Mesothelial cell of epicardium (in vitro differentiated cells): ENCODE data around the gene C14orf180. TPM values are rescaled to one million over a fixed set of nuclear protein-coding genes. Genes with fewer than 3 reads are reported as not detected.
A peak's percentile ranks its signal among the peaks of the same experiment; 100 is the strongest.
"Not testable (repeated sequence)": the region's sequence is repeated elsewhere in the genome, so short reads cannot be mapped to it uniquely, and the experiment has no call there.

Experiments used
- DNase-seq, 2 experiments: peaks; one replicate each; pipeline ENCODE4 v3.0.0; 2021; ENCODE audit warnings: low spot score in 2 of 2; ENCODE audit not compliant: unreplicated experiment in 2 of 2
- H3K27ac Mint-ChIP-seq: 2 replicates; pipeline ENCODE4 v1.8.0; 2021; ENCODE audit warnings: mixed read lengths
- H3K27me3 Mint-ChIP-seq: 2 replicates; pipeline ENCODE4 v1.8.0; 2021; ENCODE audit warnings: low read depth, mixed read lengths
- H3K36me3 Mint-ChIP-seq: 2 replicates; pipeline ENCODE4 v1.8.0; 2021; ENCODE audit warnings: mixed read lengths
- H3K4me1 Mint-ChIP-seq: 2 replicates; pipeline ENCODE4 v1.8.0; 2021; ENCODE audit warnings: mixed read lengths
- H3K4me3 Mint-ChIP-seq: 2 replicates; pipeline ENCODE4 v1.8.0; 2021; ENCODE audit warnings: mild to moderate bottlenecking, moderate library complexity, mixed read lengths
- H3K9me3 Mint-ChIP-seq: 2 replicates; pipeline ENCODE4 v1.8.0; 2021; ENCODE audit warnings: mixed read lengths
- total RNA-seq: library from RNA; stranded (reverse); gene quantifications from 3 replicates; pipeline ENCODE4 v1.2.1, GENCODE V29; 2021
- TF ChIP-seq, protein P1 (sequence below): fragments of 200-600 bp; sonication (generic); IDR thresholded peaks from one replicate; pipeline ENCODE4 v1.5.0; 2021; ENCODE audit warnings: antibody characterized with exemption; ENCODE audit not compliant: unreplicated experiment

Gene C14orf180
- total RNA-seq, 1 donor from 2014 or later, result 0.36 TPM

DNA sequence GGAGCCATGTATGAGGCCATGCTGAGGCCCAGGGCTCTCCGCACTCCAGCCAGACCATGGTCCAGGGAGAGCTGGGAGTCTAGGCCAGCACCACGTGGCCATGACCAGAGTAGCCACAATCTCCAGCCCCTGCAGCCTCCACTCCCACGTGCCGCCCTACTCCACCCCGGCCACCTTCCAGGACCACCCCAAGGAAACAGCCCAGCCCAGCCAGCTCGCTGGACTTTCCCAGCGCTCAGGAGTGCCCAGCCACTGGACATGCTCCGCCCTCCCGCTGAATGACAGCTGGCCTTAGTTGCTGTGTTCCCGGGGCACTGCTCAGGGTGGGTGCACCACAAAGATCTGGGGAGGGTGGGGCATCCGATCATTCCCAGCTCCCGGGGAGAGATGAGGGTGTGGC lies 2.1 kb upstream of the C14orf180 start:
- H3K4me1 Mint-ChIP-seq, result peaks cover 50% of the 10 kb centered on the region
- no peaks in the 10 kb centered on the region for H3K36me3 Mint-ChIP-seq
- TF ChIP-seq, protein P1, sequence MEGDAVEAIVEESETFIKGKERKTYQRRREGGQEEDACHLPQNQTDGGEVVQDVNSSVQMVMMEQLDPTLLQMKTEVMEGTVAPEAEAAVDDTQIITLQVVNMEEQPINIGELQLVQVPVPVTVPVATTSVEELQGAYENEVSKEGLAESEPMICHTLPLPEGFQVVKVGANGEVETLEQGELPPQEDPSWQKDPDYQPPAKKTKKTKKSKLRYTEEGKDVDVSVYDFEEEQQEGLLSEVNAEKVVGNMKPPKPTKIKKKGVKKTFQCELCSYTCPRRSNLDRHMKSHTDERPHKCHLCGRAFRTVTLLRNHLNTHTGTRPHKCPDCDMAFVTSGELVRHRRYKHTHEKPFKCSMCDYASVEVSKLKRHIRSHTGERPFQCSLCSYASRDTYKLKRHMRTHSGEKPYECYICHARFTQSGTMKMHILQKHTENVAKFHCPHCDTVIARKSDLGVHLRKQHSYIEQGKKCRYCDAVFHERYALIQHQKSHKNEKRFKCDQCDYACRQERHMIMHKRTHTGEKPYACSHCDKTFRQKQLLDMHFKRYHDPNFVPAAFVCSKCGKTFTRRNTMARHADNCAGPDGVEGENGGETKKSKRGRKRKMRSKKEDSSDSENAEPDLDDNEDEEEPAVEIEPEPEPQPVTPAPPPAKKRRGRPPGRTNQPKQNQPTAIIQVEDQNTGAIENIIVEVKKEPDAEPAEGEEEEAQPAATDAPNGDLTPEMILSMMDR, result no peak
- no peak for DNase-seq
- H3K27ac Mint-ChIP-seq, result no peak overlapping the region
- H3K27me3 Mint-ChIP-seq, result no peaks in the 10 kb centered on the region
- no peak overlapping the region for H3K4me3 Mint-ChIP-seq
- H3K9me3 Mint-ChIP-seq, result no peaks in the 10 kb centered on the region

DNA sequence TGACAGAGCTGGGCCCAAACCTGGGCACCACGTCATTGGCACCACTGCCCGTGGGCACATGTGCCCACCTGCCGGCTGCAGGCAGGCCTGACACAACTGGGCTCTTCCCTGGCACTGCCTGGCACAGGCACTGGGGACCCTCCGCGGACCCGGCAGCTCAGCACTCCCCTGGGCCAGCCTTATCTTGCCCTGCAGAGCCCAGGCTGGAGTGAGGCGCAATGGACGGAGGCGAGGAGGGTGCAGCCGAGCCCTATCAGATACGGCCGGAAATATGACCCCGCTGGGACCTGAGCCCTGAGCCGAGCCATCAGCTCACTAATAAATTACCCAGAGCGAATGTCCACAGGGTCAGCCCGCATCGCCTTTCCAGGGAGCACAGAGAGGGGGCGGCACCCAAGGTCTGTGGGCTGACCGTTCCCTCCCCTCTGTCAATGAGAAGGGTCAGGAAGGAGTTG lies 1.7 kb upstream of the C14orf180 start:
- DNase-seq, result no peak
- peaks cover 52% of the 10 kb centered on the region for H3K4me1 Mint-ChIP-seq
- TF ChIP-seq, protein P1, result no peak
- no peaks in the 10 kb centered on the region for H3K9me3 Mint-ChIP-seq
- H3K36me3 Mint-ChIP-seq, result no peaks in the 10 kb centered on the region
- no peak overlapping the region for H3K4me3 Mint-ChIP-seq
- no peak overlapping the region for H3K27ac Mint-ChIP-seq
- no peaks in the 10 kb centered on the region for H3K27me3 Mint-ChIP-seq

DNA sequence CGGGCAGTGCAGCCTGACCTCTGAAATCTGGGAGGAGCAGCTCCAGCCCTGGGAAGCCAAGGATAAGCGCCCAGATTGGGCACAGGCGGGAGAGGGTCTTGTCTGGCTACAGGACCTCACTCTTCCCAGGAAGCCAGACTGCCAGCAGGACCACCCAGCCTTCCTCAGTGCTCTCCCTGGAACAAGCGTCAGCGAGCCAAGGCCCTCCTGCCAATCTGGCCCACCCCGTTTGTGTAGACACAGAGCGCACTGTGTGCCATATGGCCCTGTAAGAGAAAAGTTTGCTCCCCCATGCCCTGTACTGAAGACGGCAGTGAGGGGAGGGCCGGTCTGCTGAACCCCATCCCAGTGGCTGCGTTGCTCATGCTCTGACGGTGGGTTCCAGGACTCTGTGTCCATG lies 1.2 kb upstream of the C14orf180 start:
- DNase-seq, result no peak
- Mint-ChIP-seq H3K27ac (no peak overlapping the region), H3K27me3 (no peaks in the 10 kb centered on the region), H3K4me1 (peaks cover 56% of the 10 kb centered on the region), H3K9me3 (no peaks in the 10 kb centered on the region), H3K36me3 (no peaks in the 10 kb centered on the region), H3K4me3 (no peak overlapping the region)
- TF ChIP-seq, protein P1, result no peak

DNA sequence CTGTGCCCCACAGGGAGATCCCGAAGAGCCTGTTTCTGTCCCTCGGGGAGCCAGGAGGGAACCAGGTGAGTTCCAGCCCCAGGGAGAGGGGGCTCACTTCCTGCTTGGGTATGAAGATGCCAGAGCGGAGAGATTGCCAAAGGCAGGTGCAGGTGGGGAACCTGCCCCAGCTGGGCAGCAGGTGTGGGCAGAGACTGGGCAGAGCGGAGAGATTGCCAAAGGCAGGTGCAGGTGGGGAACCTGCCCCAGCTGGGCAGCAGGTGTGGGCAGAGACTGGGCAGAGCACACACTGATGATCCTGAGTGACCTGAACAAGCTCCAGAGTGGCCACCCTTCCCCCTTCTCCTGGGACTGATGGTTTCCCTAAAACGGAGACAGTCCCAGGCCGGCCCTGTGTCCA lies 375 bp downstream of the C14orf180 start:
- not testable (repeated sequence) for H3K9me3 Mint-ChIP-seq, H3K27me3 Mint-ChIP-seq, H3K4me3 Mint-ChIP-seq, DNase-seq, H3K36me3 Mint-ChIP-seq, H3K27ac Mint-ChIP-seq
- peaks cover 59% of the 10 kb centered on the region for H3K4me1 Mint-ChIP-seq

DNA sequence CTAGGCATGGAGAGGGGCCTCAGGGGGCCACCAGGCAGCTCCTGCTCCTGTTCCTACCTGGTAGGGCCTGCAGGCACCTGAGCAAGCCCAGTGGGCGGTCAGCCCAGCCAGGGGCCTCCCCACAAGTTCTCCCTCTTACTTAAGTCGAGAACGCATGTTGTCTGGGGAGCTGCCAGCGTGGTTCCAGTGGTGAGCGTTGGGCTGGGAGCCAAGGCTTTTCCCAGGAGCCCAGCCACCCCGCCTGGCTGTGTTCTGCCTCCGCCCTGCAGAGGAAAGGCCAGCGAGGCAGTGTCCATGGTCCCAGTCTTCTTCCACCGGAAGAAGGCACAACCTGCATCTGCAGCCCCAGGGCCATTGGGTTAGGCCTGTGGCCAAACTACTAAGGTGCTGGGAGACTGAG lies 1.4 kb downstream of the C14orf180 start:
- peak in 1 of 2 experiments; percentile 62 for DNase-seq
- Mint-ChIP-seq H3K36me3 (no peaks in the 10 kb centered on the region), H3K27ac (no peak overlapping the region), H3K9me3 (no peaks in the 10 kb centered on the region), H3K4me3 (no peak overlapping the region), H3K27me3 (no peaks in the 10 kb centered on the region), H3K4me1 (peaks cover 55% of the 10 kb centered on the region)
- TF ChIP-seq, protein P1, result no peak

DNA sequence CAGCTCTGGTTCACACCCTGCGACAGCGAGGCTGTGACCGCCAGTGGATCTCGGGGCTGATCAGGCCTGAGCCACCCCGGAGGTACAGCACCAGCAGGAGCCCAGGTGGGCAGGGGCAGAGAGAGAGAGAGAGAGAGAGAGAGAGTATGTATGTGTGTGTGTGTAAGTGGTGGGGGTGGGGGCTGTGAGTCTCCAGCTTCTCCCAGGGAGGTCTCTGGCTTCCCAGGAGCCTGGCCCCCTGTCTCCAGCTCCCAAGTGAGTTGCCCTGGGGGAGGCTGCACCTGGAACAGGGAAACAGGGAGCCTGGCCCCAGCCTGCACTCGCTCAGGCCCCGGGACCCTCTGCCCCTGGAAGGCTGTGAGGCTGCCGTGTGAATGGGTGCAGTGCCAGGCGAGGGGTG lies 2.0 kb downstream of the C14orf180 start:
- no peaks in the 10 kb centered on the region for H3K36me3 Mint-ChIP-seq
- H3K4me3 Mint-ChIP-seq, result no peak overlapping the region
- H3K4me1 Mint-ChIP-seq, result peaks cover 53% of the 10 kb centered on the region
- H3K9me3 Mint-ChIP-seq, result no peaks in the 10 kb centered on the region
- peaks cover 1% of the 10 kb centered on the region for H3K27me3 Mint-ChIP-seq
- peak overlapping the region; percentile 94 for H3K27ac Mint-ChIP-seq
- no peak for DNase-seq
- TF ChIP-seq, protein P1, result no peak
